Memory B cell (primary cell): ENCODE results near the gene SERPINE2.
A peak's percentile ranks its signal among the peaks of the same experiment; 100 is the strongest.

ENCODE experiments used
- ATAC-seq: fragments of 150-1000 bp; cut with Tn5 transposase; 2 replicates; pipeline ENCODE4 v1.10.0; 2021; ENCODE audit warnings: low read depth, mild to moderate bottlenecking, moderate library complexity
- DNase-seq, 2 donors: peaks; one replicate each; pipeline ENCODE4 v3.0.0; 2022; ENCODE audit warnings: low spot score in 2 of 2
- H3K27ac Mint-ChIP-seq: one replicate; pipeline ENCODE4 v1.8.0; 2022; ENCODE audit warnings: mild to moderate bottlenecking, moderate library complexity, mixed read lengths
- H3K27me3 Mint-ChIP-seq: one replicate; pipeline ENCODE4 v1.8.0; 2022; ENCODE audit warnings: mixed read lengths
- H3K36me3 Mint-ChIP-seq: one replicate; pipeline ENCODE4 v1.8.0; 2022; ENCODE audit warnings: mild to moderate bottlenecking, mixed read lengths
- H3K4me1 Mint-ChIP-seq: one replicate; pipeline ENCODE4 v1.8.0; 2022; ENCODE audit warnings: mixed read lengths
- H3K4me3 Mint-ChIP-seq: one replicate; pipeline ENCODE4 v1.8.0; 2022; ENCODE audit warnings: mild to moderate bottlenecking, moderate library complexity, mixed read lengths
- H3K9me3 Mint-ChIP-seq: one replicate; pipeline ENCODE4 v1.8.0; 2022; ENCODE audit warnings: mixed read lengths

Gene SERPINE2

GRCh38 chr2:224039080-224039769, at the start of gene SERPINE2:
TSS of gene SERPINE2 (minus strand) at chr2:224039286. CDS start at chr2:224001900, 37,386 bp downstream.
- Mint-ChIP-seq H3K36me3 (no peaks in the 10 kb centered on the region), H3K9me3 (no peaks in the 10 kb centered on the region), H3K27me3 (peaks cover 33% of the 10 kb centered on the region), H3K27ac (no peak within 1 kb of the TSS), H3K4me3 (peak within 1 kb of the TSS; percentile 82), H3K4me1 (peaks cover 9% of the 10 kb centered on the region)
- peak; percentile 10 to 25 for DNase-seq
- ATAC-seq: peak; percentile 66

- Mint-ChIP-seq H3K4me3 (no peak overlapping the region), H3K27ac (no peak overlapping the region), H3K9me3 (peaks cover 1% of the 10 kb centered on the region), H3K36me3 (peaks cover 1% of the 10 kb centered on the region), H3K4me1 (no peaks in the 10 kb centered on the region), H3K27me3 (peaks cover 2% of the 10 kb centered on the region)
- ATAC-seq (no peak), DNase-seq (no peak)
Observed at GRCh38 chr2:224086226-224086914, 47.3 kb upstream of the SERPINE2 start.

- ATAC-seq (no peak), DNase-seq (no peak)
- Mint-ChIP-seq H3K9me3 (peaks cover 1% of the 10 kb centered on the region), H3K4me3 (no peak overlapping the region), H3K4me1 (no peaks in the 10 kb centered on the region), H3K36me3 (peaks cover 1% of the 10 kb centered on the region), H3K27me3 (peaks cover 2% of the 10 kb centered on the region), H3K27ac (no peak overlapping the region)
Observed at GRCh38 chr2:224085811-224086210, 46.7 kb upstream of the SERPINE2 start.

- peaks cover 1% of the 10 kb centered on the region for H3K36me3 Mint-ChIP-seq
- H3K4me3 Mint-ChIP-seq: no peak overlapping the region
- DNase-seq: no peak
- peaks cover 1% of the 10 kb centered on the region for H3K9me3 Mint-ChIP-seq
- ATAC-seq: no peak
- H3K27me3 Mint-ChIP-seq: peaks cover 2% of the 10 kb centered on the region
- H3K4me1 Mint-ChIP-seq: no peaks in the 10 kb centered on the region
- no peak overlapping the region for H3K27ac Mint-ChIP-seq
Observed at GRCh38 chr2:224085246-224085645, 46.2 kb upstream of the SERPINE2 start.

- H3K27me3 Mint-ChIP-seq: peaks cover 5% of the 10 kb centered on the region
- H3K9me3 Mint-ChIP-seq: peaks cover 1% of the 10 kb centered on the region
- no peak for ATAC-seq
- DNase-seq: no peak
- no peak overlapping the region for H3K27ac Mint-ChIP-seq
- no peaks in the 10 kb centered on the region for H3K4me1 Mint-ChIP-seq
- peaks cover 1% of the 10 kb centered on the region for H3K36me3 Mint-ChIP-seq
- no peak overlapping the region for H3K4me3 Mint-ChIP-seq
Observed at GRCh38 chr2:224084266-224084892, 45.3 kb upstream of the SERPINE2 start.

GRCh38 chr2:224083638-224084037, 44.6 kb upstream of the SERPINE2 start:
- Mint-ChIP-seq H3K4me3 (no peak overlapping the region), H3K36me3 (peaks cover 1% of the 10 kb centered on the region), H3K4me1 (no peaks in the 10 kb centered on the region), H3K9me3 (peaks cover 1% of the 10 kb centered on the region), H3K27me3 (peaks cover 5% of the 10 kb centered on the region), H3K27ac (no peak overlapping the region)
- ATAC-seq (no peak), DNase-seq (no peak)

GRCh38 chr2:224078656-224079055, 39.6 kb upstream of the SERPINE2 start:
- Mint-ChIP-seq H3K36me3 (peaks cover 1% of the 10 kb centered on the region), H3K9me3 (peaks cover 1% of the 10 kb centered on the region), H3K4me1 (no peaks in the 10 kb centered on the region), H3K27ac (no peak overlapping the region), H3K4me3 (no peak overlapping the region), H3K27me3 (peaks cover 5% of the 10 kb centered on the region)
- ATAC-seq (no peak), DNase-seq (no peak)

GRCh38 chr2:224077773-224078507, 38.9 kb upstream of the SERPINE2 start:
- H3K4me3 Mint-ChIP-seq: no peak overlapping the region
- H3K36me3 Mint-ChIP-seq: peaks cover under 1% of the 10 kb centered on the region
- no peak overlapping the region for H3K27ac Mint-ChIP-seq
- no peak for ATAC-seq
- no peak for DNase-seq
- peaks cover under 1% of the 10 kb centered on the region for H3K9me3 Mint-ChIP-seq
- no peaks in the 10 kb centered on the region for H3K4me1 Mint-ChIP-seq
- peaks cover 4% of the 10 kb centered on the region for H3K27me3 Mint-ChIP-seq

GRCh38 chr2:224075588-224075987, 36.5 kb upstream of the SERPINE2 start:
- Mint-ChIP-seq H3K27ac (no peak overlapping the region), H3K9me3 (no peaks in the 10 kb centered on the region), H3K4me1 (no peaks in the 10 kb centered on the region), H3K4me3 (no peak overlapping the region), H3K36me3 (no peaks in the 10 kb centered on the region), H3K27me3 (peaks cover 10% of the 10 kb centered on the region)
- DNase-seq (no peak), ATAC-seq (no peak)

GRCh38 chr2:224073676-224074075, 34.6 kb upstream of the SERPINE2 start:
- no peaks in the 10 kb centered on the region for H3K36me3 Mint-ChIP-seq
- H3K27ac Mint-ChIP-seq: no peak overlapping the region
- ATAC-seq: no peak
- peaks cover 17% of the 10 kb centered on the region for H3K27me3 Mint-ChIP-seq
- DNase-seq: no peak
- H3K9me3 Mint-ChIP-seq: no peaks in the 10 kb centered on the region
- no peak overlapping the region for H3K4me3 Mint-ChIP-seq
- H3K4me1 Mint-ChIP-seq: no peaks in the 10 kb centered on the region

GRCh38 chr2:224072541-224073188, 33.6 kb upstream of the SERPINE2 start:
- ATAC-seq: no peak
- DNase-seq: no peak
- Mint-ChIP-seq H3K27ac (no peak overlapping the region), H3K4me3 (no peak overlapping the region), H3K4me1 (no peaks in the 10 kb centered on the region), H3K36me3 (no peaks in the 10 kb centered on the region), H3K9me3 (no peaks in the 10 kb centered on the region), H3K27me3 (peaks cover 22% of the 10 kb centered on the region)

- Mint-ChIP-seq H3K4me1 (no peaks in the 10 kb centered on the region), H3K27me3 (peaks cover 22% of the 10 kb centered on the region), H3K9me3 (no peaks in the 10 kb centered on the region), H3K27ac (no peak overlapping the region), H3K36me3 (no peaks in the 10 kb centered on the region), H3K4me3 (no peak overlapping the region)
- DNase-seq (no peak), ATAC-seq (no peak)
Observed at GRCh38 chr2:224069172-224069571, 30.1 kb upstream of the SERPINE2 start.

GRCh38 chr2:224063298-224063648, 24.2 kb upstream of the SERPINE2 start:
- Mint-ChIP-seq H3K27me3 (peaks cover 10% of the 10 kb centered on the region), H3K27ac (no peak overlapping the region), H3K9me3 (no peaks in the 10 kb centered on the region), H3K36me3 (no peaks in the 10 kb centered on the region), H3K4me1 (no peaks in the 10 kb centered on the region), H3K4me3 (no peak overlapping the region)
- ATAC-seq (no peak), DNase-seq (no peak)
